GM12878 (cell line): ENCODE data around the gene ZCCHC9. TPM values are rescaled to one million over a fixed set of nuclear protein-coding genes. Genes with fewer than 3 reads are reported as not detected.
A peak's percentile ranks its signal among the peaks of the same experiment; 100 is the strongest.

Experiments used
- BACH1 ChIP-seq: fragments of 450-650 bp; IDR thresholded peaks from 2 replicates; pipeline ENCODE4 v1.6.1; 2017; ENCODE audit warnings: mild to moderate bottlenecking, borderline replicate concordance
- E2F4 ChIP-seq: IDR thresholded peaks from 2 replicates; pipeline ENCODE4 v1.6.1; 2012; ENCODE audit warnings: low read depth, low read length, improper control_type of control experiment
- ETV6 ChIP-seq, 2 experiments: fragments of 450-650 bp in 1 of 2; IDR thresholded peaks in 1 of 2; conservative IDR thresholded peaks in 1 of 2; 2 replicates each; pipeline ENCODE4 v1.6.1; 2014; ENCODE audit warnings: antibody characterized with exemption in 1 of 2, borderline replicate concordance in 1 of 2, low read depth in 1 of 2, mild to moderate bottlenecking in 1 of 2, moderate library complexity in 1 of 2
- HSF1 ChIP-seq: fragments of 150-350 bp; IDR thresholded peaks from 2 replicates; pipeline ENCODE4 v1.6.1; 2014; ENCODE audit warnings: mild to moderate bottlenecking, low read depth, low read length
- IRF3 ChIP-seq: fragments of 450-650 bp; IDR thresholded peaks from 2 replicates; pipeline ENCODE4 v1.6.1; 2014; ENCODE audit warnings: mild to moderate bottlenecking
- IRF4 ChIP-seq: IDR thresholded peaks from 2 replicates; pipeline ENCODE4 v1.6.1; 2011; ENCODE audit warnings: low read depth, low read length
- MYC ChIP-seq: IDR thresholded peaks from 2 replicates; pipeline ENCODE4 v1.6.1; 2011; ENCODE audit warnings: mild to moderate bottlenecking, low read length, moderate library complexity, inconsistent platforms; ENCODE audit not compliant: insufficient read depth, insufficient replicate concordance, insufficient read length, severe bottlenecking
- NBN ChIP-seq: fragments of 450-650 bp; IDR thresholded peaks from 2 replicates; pipeline ENCODE4 v1.6.1; 2016
- NFXL1 ChIP-seq: fragments of 450-650 bp; IDR thresholded peaks from 2 replicates; pipeline ENCODE4 v1.6.1; 2017; ENCODE audit warnings: antibody characterized with exemption, mild to moderate bottlenecking, borderline replicate concordance
- NR2C2 ChIP-seq: IDR thresholded peaks from 2 replicates; pipeline ENCODE4 v1.6.1; 2011; ENCODE audit warnings: borderline replicate concordance, low read depth; ENCODE audit not compliant: control insufficient read depth, insufficient read length
- NRF1 ChIP-seq: conservative IDR thresholded peaks from 2 replicates; pipeline ENCODE4 v1.6.1; 2011; ENCODE audit warnings: mild to moderate bottlenecking, low read depth, low read length, improper control_type of control experiment
- PKNOX1 ChIP-seq: fragments of 450-650 bp; IDR thresholded peaks from 2 replicates; pipeline ENCODE4 v1.6.1; 2016; ENCODE audit warnings: mild to moderate bottlenecking
- POLR2AphosphoS5 ChIP-seq: IDR thresholded peaks from 2 replicates; pipeline ENCODE4 v1.6.1; 2011; ENCODE audit warnings: mild to moderate bottlenecking, low read length, inconsistent platforms
- RFX5 ChIP-seq: IDR thresholded peaks from 2 replicates; pipeline ENCODE4 v1.6.1; 2011; ENCODE audit warnings: low read depth, low read length, improper control_type of control experiment
- RUNX3 ChIP-seq: IDR thresholded peaks from 2 replicates; pipeline ENCODE4 v1.6.1; 2012; ENCODE audit warnings: low read length, inconsistent platforms
- SIN3A ChIP-seq: IDR thresholded peaks from 2 replicates; pipeline ENCODE4 v1.6.1; 2012; ENCODE audit warnings: low read depth, low read length, improper control_type of control experiment
- SIX5 ChIP-seq: IDR thresholded peaks from 2 replicates; pipeline ENCODE4 v1.6.1; 2011; ENCODE audit warnings: mild to moderate bottlenecking, low read depth, low read length, moderate library complexity; ENCODE audit not compliant: severe bottlenecking
- SMARCA5 ChIP-seq: fragments of 450-650 bp; IDR thresholded peaks from 2 replicates; pipeline ENCODE4 v1.6.1; 2017; ENCODE audit warnings: mild to moderate bottlenecking
- SREBF1 ChIP-seq: IDR thresholded peaks from 2 replicates; pipeline ENCODE4 v1.6.1; 2012; ENCODE audit warnings: mild to moderate bottlenecking, low read length
- SUPT20H ChIP-seq: IDR thresholded peaks from 2 replicates; pipeline ENCODE4 v1.6.1; 2011; ENCODE audit warnings: low read depth, mild to moderate bottlenecking, low read length, moderate library complexity, borderline replicate concordance; ENCODE audit not compliant: control insufficient read depth
- SUZ12 ChIP-seq: fragments of 200-600 bp; sonication (generic); IDR thresholded peaks from one replicate; pipeline ENCODE4 v1.6.1; 2018; ENCODE audit warnings: antibody characterized with exemption, mild to moderate bottlenecking; ENCODE audit not compliant: unreplicated experiment
- TCF12 ChIP-seq: IDR thresholded peaks from 2 replicates; pipeline ENCODE4 v1.6.1; 2011; ENCODE audit warnings: low read depth, mild to moderate bottlenecking, low read length
- ZSCAN29 ChIP-seq: fragments of 450-650 bp; IDR thresholded peaks from 2 replicates; pipeline ENCODE4 v1.6.1; 2017; ENCODE audit warnings: mild to moderate bottlenecking, moderate library complexity
- ZZZ3 ChIP-seq: IDR thresholded peaks from 2 replicates; pipeline ENCODE4 v1.6.1; 2011; ENCODE audit warnings: low read depth; ENCODE audit not compliant: control insufficient read depth, insufficient read length
- polyA plus RNA-seq, 11 experiments: library from polyadenylated mRNA; depleted of rRNA in 4 of 11; unstranded in 6 of 11; stranded (reverse) in 5 of 11; fragments of >200 nt; fragmentation: Nextera tagmentation in 4 of 11; fragmentation: Illumina TruSeq in 1 of 11; extraction: Ambion mirVana in 4 of 11; extraction: Trizol in 1 of 11; gene quantifications; 1 replicate in 1 of 11; 2 replicates in 10 of 11; pipeline versions ENCODE4 v1.2.1 to v1.2.3, GENCODE V29; 2011 to 2016; ENCODE audit warnings: inconsistent platforms in 2 of 11, missing spikeins in 2 of 11, low read depth in 1 of 11
- total RNA-seq, 4 experiments: library from RNA; depleted of rRNA in 3 of 4; stranded (reverse); fragments of >200 nt in 3 of 4; fragmentation: Illumina TruSeq in 1 of 4; extraction: Trizol in 1 of 4; gene quantifications; 2 replicates each; pipeline versions ENCODE4 v1.2.1 to v1.2.3, GENCODE V29; 2013 to 2021

ZCCHC9 gene
- total and polyA plus RNA-seq, 10 of the 15 experiments (the other 5 are each of a cell fraction or from before 2014, with no cell fraction given) = 22.0 to 57.7 (median 34.5) TPM

GRCh38 chr5:81301271-81302015 is at the start of gene ZCCHC9 (continued):
- peak; percentile 93 for TF ChIP-seq RUNX3
- 0 out of 2 replicates have a peak, but pooled peaks have one; percentile 26 for TF ChIP-seq SIN3A
- TF ChIP-seq ZZZ3 = no peak
- TF ChIP-seq SMARCA5 = no peak; the same call in 1 of the 2 replicates
- TF ChIP-seq POLR2AphosphoS5 = peak; percentile 97
- TF ChIP-seq HSF1 = no peak
- 0 out of 2 replicates have a peak, but pooled peaks have one; percentile 22 for TF ChIP-seq NRF1
- peak; percentile 81 for TF ChIP-seq E2F4
- no peak for TF ChIP-seq RFX5
- no peak for TF ChIP-seq ZSCAN29
- no peak for TF ChIP-seq SUPT20H
- TF ChIP-seq TCF12 = no peak
- peak; percentile 55; the same call in 1 of the 2 replicates for TF ChIP-seq PKNOX1
- no peak for TF ChIP-seq MYC
- TF ChIP-seq NFXL1 = no peak
- 0 out of 2 replicates have a peak, but pooled peaks have one; percentile 41 for TF ChIP-seq IRF3
- peak; percentile 84 for TF ChIP-seq BACH1
- peak; percentile 94 for TF ChIP-seq NBN
- TF ChIP-seq NR2C2 = no peak
- TF ChIP-seq ETV6 (conservative IDR thresholded peaks at IDR 0.05 in 1 of 2, IDR thresholded peaks at IDR 0.05 in 1 of 2; ENCODE audit: borderline replicate concordance in 1 of 2, low read depth in 1 of 2) = no peak
- TF ChIP-seq SREBF1 = no peak
- no peak for TF ChIP-seq SUZ12
- peak; percentile 48 for TF ChIP-seq SIX5
- TF ChIP-seq IRF4 = no peak; the same call in 1 of the 2 replicates
